ENCODE measurements around the gene FGF12. TPM values are rescaled to one million over a fixed set of nuclear protein-coding genes. Genes with fewer than 3 reads are reported as not detected.

Gene FGF12
- polyA plus RNA-seq, 2 of the 4 experiments (the other 2 are of a cell fraction): 0.63 to 1.1 TPM

DNA sequence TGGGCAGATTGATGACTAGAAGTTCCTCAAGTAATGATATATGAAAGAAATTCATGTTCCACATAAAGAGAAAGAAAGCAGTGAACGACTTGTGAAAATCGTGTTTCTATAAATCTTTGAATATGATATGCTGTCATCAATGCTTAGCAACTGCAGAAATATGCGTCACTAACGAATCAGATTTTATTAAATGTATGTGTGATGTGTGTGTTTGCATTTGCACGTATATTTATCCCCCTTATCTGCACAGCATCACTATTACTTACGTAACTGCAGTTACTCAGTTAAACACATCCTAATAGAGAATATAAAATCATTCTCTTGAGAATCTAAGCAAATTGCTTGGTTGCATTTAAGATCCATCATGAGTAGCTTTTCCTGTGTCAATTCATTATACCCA is 468.6 kb downstream of the FGF12 start:
- ChIA-PET POLR2A (no interaction called here), CTCF (no interaction called here)
- ATAC-seq (no peak), DNase-seq (ENCODE audit: low read depth in 1 of 2, low spot score in 1 of 2) (no peak), FAIRE-seq (no peak)
- no peaks in the 10 kb centered on the region for H3K9me3 ChIP-seq
- H3K27ac ChIP-seq: no peak overlapping the region
- H3K4me1 ChIP-seq: no peaks in the 10 kb centered on the region
- H3K4me3 ChIP-seq: no peak overlapping the region
- TF ChIP-seq TFCP2L1 (CRISPR knock-in tag; IDR thresholded peaks at IDR 0.05): no peak
- TF ChIP-seq MYC (IDR thresholded peaks at IDR 0.05; ENCODE audit: borderline replicate concordance, low read length): no peak
- no peak for TF ChIP-seq BHLHE40 (IDR thresholded peaks at IDR 0.05; ENCODE audit: low read depth, low read length)
- no peak for TF ChIP-seq EHMT2 (IDR thresholded peaks at IDR 0.05; ENCODE audit: low read depth)
- TF ChIP-seq CHD2 (IDR thresholded peaks at IDR 0.05; ENCODE audit: low read length, partially characterized antibody): no peak
- TF ChIP-seq HOXB5 (CRISPR knock-in tag; IDR thresholded peaks at IDR 0.05): no peak
- no peak for TF ChIP-seq FOSB (CRISPR knock-in tag; IDR thresholded peaks at IDR 0.05)
- TF ChIP-seq RAD21 (conservative IDR thresholded peaks at IDR 0.05 in 1 of 2, IDR thresholded peaks at IDR 0.05 in 1 of 2): no peak
- TF ChIP-seq NFE2L2 (conservative IDR thresholded peaks at IDR 0.05; ENCODE audit: low read length): no peak
- TF ChIP-seq CEBPB (IDR thresholded peaks at IDR 0.05): no peak
- no peak overlapping the region for H3K4me2 ChIP-seq
- WGBS (ENCODE audit: missing lambda C conversion rate): 16% methylated on average over 6 of the region's 6 CpGs

DNA sequence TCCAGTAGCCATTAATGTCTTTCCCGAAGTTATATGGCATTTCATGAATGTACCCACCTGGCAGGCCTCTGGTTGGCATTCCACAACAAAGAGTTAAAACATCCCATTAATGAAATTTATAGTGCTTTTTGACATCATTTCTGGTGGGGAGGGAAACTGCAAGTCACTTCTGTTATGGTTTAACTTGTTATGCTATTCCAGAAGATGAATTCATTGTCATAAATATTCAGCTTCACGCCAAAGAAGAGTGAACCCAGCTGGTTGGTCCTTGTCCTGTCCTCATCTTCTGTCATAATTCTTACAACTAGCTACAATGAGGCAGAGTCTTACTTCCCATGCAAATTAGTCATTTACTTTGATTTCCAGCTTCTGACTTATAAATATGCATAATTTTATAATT is 471.5 kb downstream of the FGF12 start:
- POLR2A ChIA-PET: no interaction called here
- no peak for TF ChIP-seq CHD4 (IDR thresholded peaks at IDR 0.05; ENCODE audit: borderline replicate concordance)
- no peak for TF ChIP-seq RCOR1 (IDR thresholded peaks at IDR 0.05; ENCODE audit: low read depth, low read length)
- no peak for TF ChIP-seq MYC (IDR thresholded peaks at IDR 0.05; ENCODE audit: borderline replicate concordance, low read length)
- TF ChIP-seq, protein P1, sequence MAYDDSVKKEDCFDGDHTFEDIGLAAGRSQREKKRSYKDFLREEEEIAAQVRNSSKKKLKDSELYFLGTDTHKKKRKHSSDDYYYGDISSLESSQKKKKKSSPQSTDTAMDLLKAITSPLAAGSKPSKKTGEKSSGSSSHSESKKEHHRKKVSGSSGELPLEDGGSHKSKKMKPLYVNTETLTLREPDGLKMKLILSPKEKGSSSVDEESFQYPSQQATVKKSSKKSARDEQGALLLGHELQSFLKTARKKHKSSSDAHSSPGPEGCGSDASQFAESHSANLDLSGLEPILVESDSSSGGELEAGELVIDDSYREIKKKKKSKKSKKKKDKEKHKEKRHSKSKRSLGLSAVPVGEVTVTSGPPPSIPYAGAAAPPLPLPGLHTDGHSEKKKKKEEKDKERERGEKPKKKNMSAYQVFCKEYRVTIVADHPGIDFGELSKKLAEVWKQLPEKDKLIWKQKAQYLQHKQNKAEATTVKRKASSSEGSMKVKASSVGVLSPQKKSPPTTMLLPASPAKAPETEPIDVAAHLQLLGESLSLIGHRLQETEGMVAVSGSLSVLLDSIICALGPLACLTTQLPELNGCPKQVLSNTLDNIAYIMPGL (CRISPR knock-in tag; IDR thresholded peaks at IDR 0.05; ENCODE audit: borderline replicate concordance): no peak
- no peak for TF ChIP-seq NPAS2 (CRISPR knock-in tag; IDR thresholded peaks at IDR 0.05; ENCODE audit: borderline replicate concordance)
- no peak for TF ChIP-seq EP300 (IDR thresholded peaks at IDR 0.05)
- TF ChIP-seq, protein P2, sequence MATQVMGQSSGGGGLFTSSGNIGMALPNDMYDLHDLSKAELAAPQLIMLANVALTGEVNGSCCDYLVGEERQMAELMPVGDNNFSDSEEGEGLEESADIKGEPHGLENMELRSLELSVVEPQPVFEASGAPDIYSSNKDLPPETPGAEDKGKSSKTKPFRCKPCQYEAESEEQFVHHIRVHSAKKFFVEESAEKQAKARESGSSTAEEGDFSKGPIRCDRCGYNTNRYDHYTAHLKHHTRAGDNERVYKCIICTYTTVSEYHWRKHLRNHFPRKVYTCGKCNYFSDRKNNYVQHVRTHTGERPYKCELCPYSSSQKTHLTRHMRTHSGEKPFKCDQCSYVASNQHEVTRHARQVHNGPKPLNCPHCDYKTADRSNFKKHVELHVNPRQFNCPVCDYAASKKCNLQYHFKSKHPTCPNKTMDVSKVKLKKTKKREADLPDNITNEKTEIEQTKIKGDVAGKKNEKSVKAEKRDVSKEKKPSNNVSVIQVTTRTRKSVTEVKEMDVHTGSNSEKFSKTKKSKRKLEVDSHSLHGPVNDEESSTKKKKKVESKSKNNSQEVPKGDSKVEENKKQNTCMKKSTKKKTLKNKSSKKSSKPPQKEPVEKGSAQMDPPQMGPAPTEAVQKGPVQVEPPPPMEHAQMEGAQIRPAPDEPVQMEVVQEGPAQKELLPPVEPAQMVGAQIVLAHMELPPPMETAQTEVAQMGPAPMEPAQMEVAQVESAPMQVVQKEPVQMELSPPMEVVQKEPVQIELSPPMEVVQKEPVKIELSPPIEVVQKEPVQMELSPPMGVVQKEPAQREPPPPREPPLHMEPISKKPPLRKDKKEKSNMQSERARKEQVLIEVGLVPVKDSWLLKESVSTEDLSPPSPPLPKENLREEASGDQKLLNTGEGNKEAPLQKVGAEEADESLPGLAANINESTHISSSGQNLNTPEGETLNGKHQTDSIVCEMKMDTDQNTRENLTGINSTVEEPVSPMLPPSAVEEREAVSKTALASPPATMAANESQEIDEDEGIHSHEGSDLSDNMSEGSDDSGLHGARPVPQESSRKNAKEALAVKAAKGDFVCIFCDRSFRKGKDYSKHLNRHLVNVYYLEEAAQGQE (IDR thresholded peaks at IDR 0.05): no peak
- no peak for TF ChIP-seq MAFK (IDR thresholded peaks at IDR 0.05; ENCODE audit: partially characterized antibody)
- TF ChIP-seq ZSCAN20 (CRISPR knock-in tag; IDR thresholded peaks at IDR 0.05): no peak
- no peak for TF ChIP-seq TFCP2L1 (CRISPR knock-in tag; IDR thresholded peaks at IDR 0.05)
- no peak for TF ChIP-seq HOXB13 (CRISPR knock-in tag; IDR thresholded peaks at IDR 0.05; ENCODE audit: low read depth)
- TF ChIP-seq TP53 (CRISPR knock-in tag; IDR thresholded peaks at IDR 0.05): no peak
- no peak for TF ChIP-seq JUNB (IDR thresholded peaks at IDR 0.05)
- TF ChIP-seq ZFP36 (IDR thresholded peaks at IDR 0.05; ENCODE audit: borderline replicate concordance, partially characterized antibody): no peak
- TF ChIP-seq CHD2 (IDR thresholded peaks at IDR 0.05; ENCODE audit: low read length, partially characterized antibody): no peak
- TF ChIP-seq CBX8 (IDR thresholded peaks at IDR 0.05): no peak
- no peak for TF ChIP-seq CEBPB (IDR thresholded peaks at IDR 0.05)
- TF ChIP-seq RARB (CRISPR knock-in tag; IDR thresholded peaks at IDR 0.05): no peak
- TF ChIP-seq KDM5A (IDR thresholded peaks at IDR 0.05): no peak
- TF ChIP-seq EHF (CRISPR knock-in tag; IDR thresholded peaks at IDR 0.05): no peak
- H3K4me1 ChIP-seq: no peaks in the 10 kb centered on the region
- no peaks in the 10 kb centered on the region for H3K9me3 ChIP-seq
- FAIRE-seq (no peak), DNase-seq (ENCODE audit: low read depth in 1 of 2, low spot score in 1 of 2) (no peak), ATAC-seq (no peak)
- CTCF ChIA-PET: no interaction called here
- no peak overlapping the region for H3K4me3 ChIP-seq
- no peak overlapping the region for H3K4me2 ChIP-seq
- no peak overlapping the region for H3K27ac ChIP-seq
- 11% methylated on average over 2 of the region's 2 CpGs for WGBS (ENCODE audit: missing lambda C conversion rate)

Measured in A549 (cell line).